ENCODE data around the gene MAPK6.
"Not testable (repeated sequence)": the region's sequence is repeated elsewhere in the genome, so short reads cannot be mapped to it uniquely, and the experiment has no call there.

MAPK6 gene

GRCh38 chr15:52080031-52080430 is 61.0 kb downstream of the MAPK6 start:
- H3K4me1 ChIP-seq (ENCODE audit: control insufficient read depth, insufficient read depth, low read length): peaks cover 6% of the 10 kb centered on the region
- no peak overlapping the region for H3K9ac ChIP-seq (ENCODE audit: low read length)
- no peaks in the 10 kb centered on the region for H3K36me3 ChIP-seq (ENCODE audit: control insufficient read depth, insufficient read depth, low read length)
- H3K27me3 ChIP-seq (ENCODE audit: control insufficient read depth, insufficient read depth, low read length): no peaks in the 10 kb centered on the region
- no peak overlapping the region for H3K4me3 ChIP-seq (ENCODE audit: low read length)
- H3K9me3 ChIP-seq (ENCODE audit: control insufficient read depth, low read length): no peaks in the 10 kb centered on the region

- Histone ChIP-seq H3K9me3 (ENCODE audit: control insufficient read depth, low read length) (no peaks in the 10 kb centered on the region), H3K36me3 (ENCODE audit: control insufficient read depth, insufficient read depth, low read length) (no peaks in the 10 kb centered on the region), H3K9ac (ENCODE audit: low read length) (no peak overlapping the region), H3K4me3 (ENCODE audit: low read length) (no peak overlapping the region), H3K27me3 (ENCODE audit: control insufficient read depth, insufficient read depth, low read length) (no peaks in the 10 kb centered on the region), H3K4me1 (ENCODE audit: control insufficient read depth, insufficient read depth, low read length) (peaks cover 9% of the 10 kb centered on the region)
These were observed 61.8 kb downstream of the MAPK6 start for GRCh38 chr15:52080706-52081392.

GRCh38 chr15:52082197-52083036 is 63.4 kb downstream of the MAPK6 start:
- H3K4me1 ChIP-seq (ENCODE audit: control insufficient read depth, insufficient read depth, low read length): peaks cover 9% of the 10 kb centered on the region

GRCh38 chr15:52083037-52083359 is 64.0 kb downstream of the MAPK6 start:
- H3K4me3 ChIP-seq (ENCODE audit: low read length); H3K27me3 ChIP-seq (ENCODE audit: control insufficient read depth, insufficient read depth, low read length); H3K36me3 ChIP-seq (ENCODE audit: control insufficient read depth, insufficient read depth, low read length); H3K9ac ChIP-seq (ENCODE audit: low read length); H3K4me1 ChIP-seq (ENCODE audit: control insufficient read depth, insufficient read depth, low read length); H3K9me3 ChIP-seq (ENCODE audit: control insufficient read depth, low read length): not testable (repeated sequence)

More at GRCh38 chr15:52082197-52083036, 63.4 kb downstream of the MAPK6 start:
- Histone ChIP-seq H3K9ac (ENCODE audit: low read length) (no peak overlapping the region), H3K27me3 (ENCODE audit: control insufficient read depth, insufficient read depth, low read length) (no peaks in the 10 kb centered on the region), H3K36me3 (ENCODE audit: control insufficient read depth, insufficient read depth, low read length) (no peaks in the 10 kb centered on the region), H3K4me3 (ENCODE audit: low read length) (no peak overlapping the region), H3K9me3 (ENCODE audit: control insufficient read depth, low read length) (no peaks in the 10 kb centered on the region)

GRCh38 chr15:52083603-52084002 is 64.6 kb downstream of the MAPK6 start:
- no peak overlapping the region for H3K9ac ChIP-seq (ENCODE audit: low read length)
- H3K4me1 ChIP-seq (ENCODE audit: control insufficient read depth, insufficient read depth, low read length): peaks cover 8% of the 10 kb centered on the region
- H3K4me3 ChIP-seq (ENCODE audit: low read length): no peak overlapping the region
- no peaks in the 10 kb centered on the region for H3K36me3 ChIP-seq (ENCODE audit: control insufficient read depth, insufficient read depth, low read length)
- H3K27me3 ChIP-seq (ENCODE audit: control insufficient read depth, insufficient read depth, low read length): no peaks in the 10 kb centered on the region
- no peaks in the 10 kb centered on the region for H3K9me3 ChIP-seq (ENCODE audit: control insufficient read depth, low read length)

GRCh38 chr15:52085299-52085698 is 66.3 kb downstream of the MAPK6 start:
- Histone ChIP-seq H3K4me3 (ENCODE audit: low read length) (no peak overlapping the region), H3K27me3 (ENCODE audit: control insufficient read depth, insufficient read depth, low read length) (no peaks in the 10 kb centered on the region), H3K36me3 (ENCODE audit: control insufficient read depth, insufficient read depth, low read length) (no peaks in the 10 kb centered on the region), H3K4me1 (ENCODE audit: control insufficient read depth, insufficient read depth, low read length) (peaks cover 3% of the 10 kb centered on the region), H3K9me3 (ENCODE audit: control insufficient read depth, low read length) (no peaks in the 10 kb centered on the region), H3K9ac (ENCODE audit: low read length) (no peak overlapping the region)

GRCh38 chr15:52086011-52086786 is 67.2 kb downstream of the MAPK6 start:
- Histone ChIP-seq H3K9me3 (ENCODE audit: control insufficient read depth, low read length) (no peaks in the 10 kb centered on the region), H3K36me3 (ENCODE audit: control insufficient read depth, insufficient read depth, low read length) (no peaks in the 10 kb centered on the region), H3K9ac (ENCODE audit: low read length) (no peak overlapping the region), H3K4me1 (ENCODE audit: control insufficient read depth, insufficient read depth, low read length) (peaks cover 3% of the 10 kb centered on the region), H3K4me3 (ENCODE audit: low read length) (no peak overlapping the region), H3K27me3 (ENCODE audit: control insufficient read depth, insufficient read depth, low read length) (no peaks in the 10 kb centered on the region)

GRCh38 chr15:52090193-52090592 is 71.2 kb downstream of the MAPK6 start:
- no peaks in the 10 kb centered on the region for H3K27me3 ChIP-seq (ENCODE audit: control insufficient read depth, insufficient read depth, low read length)
- no peak overlapping the region for H3K9ac ChIP-seq (ENCODE audit: low read length)
- no peak overlapping the region for H3K4me3 ChIP-seq (ENCODE audit: low read length)
- no peaks in the 10 kb centered on the region for H3K36me3 ChIP-seq (ENCODE audit: control insufficient read depth, insufficient read depth, low read length)
- peaks cover 2% of the 10 kb centered on the region for H3K4me1 ChIP-seq (ENCODE audit: control insufficient read depth, insufficient read depth, low read length)
- no peaks in the 10 kb centered on the region for H3K9me3 ChIP-seq (ENCODE audit: control insufficient read depth, low read length)

GRCh38 chr15:52093167-52093538 is 74.1 kb downstream of the MAPK6 start:
- H3K4me1 ChIP-seq (ENCODE audit: control insufficient read depth, insufficient read depth, low read length): no peaks in the 10 kb centered on the region
- H3K36me3 ChIP-seq (ENCODE audit: control insufficient read depth, insufficient read depth, low read length): no peaks in the 10 kb centered on the region
- no peaks in the 10 kb centered on the region for H3K27me3 ChIP-seq (ENCODE audit: control insufficient read depth, insufficient read depth, low read length)
- no peak overlapping the region for H3K4me3 ChIP-seq (ENCODE audit: low read length)
- H3K9ac ChIP-seq (ENCODE audit: low read length): no peak overlapping the region
- H3K9me3 ChIP-seq (ENCODE audit: control insufficient read depth, low read length): no peaks in the 10 kb centered on the region

GRCh38 chr15:52093539-52094510 is 74.8 kb downstream of the MAPK6 start:
- Histone ChIP-seq H3K36me3 (ENCODE audit: control insufficient read depth, insufficient read depth, low read length) (no peaks in the 10 kb centered on the region), H3K9ac (ENCODE audit: low read length) (no peak overlapping the region), H3K4me1 (ENCODE audit: control insufficient read depth, insufficient read depth, low read length) (no peaks in the 10 kb centered on the region), H3K9me3 (ENCODE audit: control insufficient read depth, low read length) (no peaks in the 10 kb centered on the region), H3K27me3 (ENCODE audit: control insufficient read depth, insufficient read depth, low read length) (no peaks in the 10 kb centered on the region), H3K4me3 (ENCODE audit: low read length) (no peak overlapping the region)

GRCh38 chr15:52094811-52095584 is 76.0 kb downstream of the MAPK6 start:
- Histone ChIP-seq H3K9me3 (ENCODE audit: control insufficient read depth, low read length) (no peaks in the 10 kb centered on the region), H3K9ac (ENCODE audit: low read length) (no peak overlapping the region), H3K27me3 (ENCODE audit: control insufficient read depth, insufficient read depth, low read length) (no peaks in the 10 kb centered on the region), H3K36me3 (ENCODE audit: control insufficient read depth, insufficient read depth, low read length) (no peaks in the 10 kb centered on the region), H3K4me3 (ENCODE audit: low read length) (no peak overlapping the region), H3K4me1 (ENCODE audit: control insufficient read depth, insufficient read depth, low read length) (no peaks in the 10 kb centered on the region)
